Hepatic stellate cell (primary cell): Measurements from ENCODE around the gene KLHL29.

Experiments used
- DNase-seq: peaks from one replicate; pipeline ENCODE4 v3.0.0; 2011; ENCODE audit warnings: low spot score

Gene KLHL29

DNA sequence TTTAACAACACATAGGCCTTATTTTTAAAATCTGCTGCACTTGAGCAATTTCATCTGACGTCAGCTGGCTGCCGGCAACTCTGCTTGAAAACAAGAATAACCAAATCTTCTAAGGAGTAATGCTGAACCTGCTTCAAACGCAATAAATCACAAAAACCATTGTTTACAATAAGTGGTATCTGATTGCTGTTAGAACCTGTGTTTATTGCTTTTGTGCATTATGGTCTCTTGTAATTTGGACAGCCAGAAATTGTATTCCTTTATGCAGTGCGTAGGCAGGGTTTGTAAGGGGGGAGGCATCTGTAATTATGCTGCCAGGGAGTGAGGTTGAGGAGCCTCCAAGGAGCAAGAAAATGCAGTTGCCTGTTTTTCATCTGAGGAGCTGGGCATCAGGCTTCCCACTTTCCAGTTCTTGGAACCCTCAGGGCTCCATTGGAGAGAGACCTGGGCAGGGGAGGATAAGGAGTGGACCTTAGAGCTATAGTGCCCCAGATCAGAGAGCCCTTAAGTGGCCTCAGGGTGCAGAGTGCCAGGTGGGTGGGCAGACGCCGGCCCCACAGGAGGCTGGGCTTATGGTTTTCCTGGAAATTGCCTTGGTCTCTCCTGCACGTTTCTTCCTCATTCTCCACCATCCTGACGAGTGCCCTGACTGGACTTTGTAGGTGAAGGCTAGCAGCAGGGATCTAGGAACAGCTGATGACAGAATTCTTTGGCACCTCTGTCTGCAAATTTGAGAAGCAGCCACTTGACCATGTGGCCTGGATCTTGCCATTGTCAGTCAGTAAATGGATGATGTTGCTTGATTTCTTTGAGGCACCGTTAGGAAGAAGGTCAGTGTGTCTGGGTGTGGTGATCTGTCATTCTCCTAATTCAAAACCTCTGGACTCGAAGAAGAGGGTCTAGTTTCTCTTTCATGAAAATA, 129.2 kb downstream of the KLHL29 start:
- DNase-seq = no peak

- no peak for DNase-seq
Measured at GRCh38 chr2:23516520-23517256, 131.7 kb downstream of the KLHL29 start.

GRCh38 chr2:23518481-23519333, 133.7 kb downstream of the KLHL29 start:
- no peak for DNase-seq

DNA sequence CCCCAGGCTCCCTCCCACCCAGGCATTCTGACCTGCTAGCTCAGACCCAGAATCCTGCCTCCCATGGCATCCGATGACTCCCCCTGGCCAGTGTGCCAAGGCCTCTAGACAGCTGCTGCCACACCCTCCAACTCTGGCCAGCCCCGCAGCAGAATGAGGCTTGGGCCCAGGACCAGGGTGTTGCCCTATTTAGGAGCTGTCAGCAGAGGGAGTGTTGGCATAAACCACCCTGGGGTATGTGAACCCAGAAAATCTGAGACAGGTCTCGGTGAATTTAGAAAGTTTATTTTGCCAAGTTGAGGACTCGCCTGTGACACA, 134.3 kb downstream of the KLHL29 start:
- no peak for DNase-seq

DNA sequence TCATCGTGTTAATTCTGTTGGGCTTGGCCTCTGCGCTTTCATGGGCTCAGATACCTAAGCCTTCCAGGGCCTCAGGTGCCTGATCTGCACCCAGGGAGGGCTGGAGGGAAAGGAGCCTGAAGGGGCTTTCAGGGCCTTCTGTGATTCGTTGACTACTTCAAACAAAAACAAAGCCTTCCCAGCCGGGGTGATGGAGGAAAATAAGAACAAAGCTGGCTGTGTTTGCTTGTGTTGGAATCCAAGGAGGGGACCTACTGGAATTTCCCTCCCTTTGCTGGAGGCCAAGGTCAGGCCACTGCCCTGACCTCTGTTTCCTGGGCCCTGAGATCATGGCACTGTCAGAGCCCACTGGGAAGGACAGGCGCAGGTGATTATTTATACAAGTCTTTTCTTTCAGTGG, 135.3 kb downstream of the KLHL29 start:
- DNase-seq = no peak

DNA sequence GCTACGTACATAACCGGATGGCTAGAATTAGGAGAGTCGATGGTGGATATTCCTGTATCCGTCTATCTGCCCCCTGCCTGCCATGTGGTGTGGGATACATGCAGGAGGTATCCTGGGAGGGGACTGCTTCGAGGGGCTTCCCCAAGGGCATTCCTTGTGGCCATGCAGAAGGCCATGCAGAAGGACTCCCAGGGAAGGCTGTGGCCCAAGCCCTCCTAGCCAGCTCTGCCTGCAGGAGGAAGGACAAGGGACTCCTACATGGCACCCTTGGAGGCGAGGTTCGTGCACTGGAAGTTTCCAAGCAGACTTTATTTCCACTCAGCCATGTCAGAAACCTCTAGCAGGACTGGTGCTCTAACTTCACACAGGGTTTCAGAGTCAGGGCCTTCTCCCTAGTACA, 136.1 kb downstream of the KLHL29 start:
- DNase-seq = no peak

- no peak for DNase-seq
Measured at GRCh38 chr2:23522726-23523372, 137.9 kb downstream of the KLHL29 start.

DNA sequence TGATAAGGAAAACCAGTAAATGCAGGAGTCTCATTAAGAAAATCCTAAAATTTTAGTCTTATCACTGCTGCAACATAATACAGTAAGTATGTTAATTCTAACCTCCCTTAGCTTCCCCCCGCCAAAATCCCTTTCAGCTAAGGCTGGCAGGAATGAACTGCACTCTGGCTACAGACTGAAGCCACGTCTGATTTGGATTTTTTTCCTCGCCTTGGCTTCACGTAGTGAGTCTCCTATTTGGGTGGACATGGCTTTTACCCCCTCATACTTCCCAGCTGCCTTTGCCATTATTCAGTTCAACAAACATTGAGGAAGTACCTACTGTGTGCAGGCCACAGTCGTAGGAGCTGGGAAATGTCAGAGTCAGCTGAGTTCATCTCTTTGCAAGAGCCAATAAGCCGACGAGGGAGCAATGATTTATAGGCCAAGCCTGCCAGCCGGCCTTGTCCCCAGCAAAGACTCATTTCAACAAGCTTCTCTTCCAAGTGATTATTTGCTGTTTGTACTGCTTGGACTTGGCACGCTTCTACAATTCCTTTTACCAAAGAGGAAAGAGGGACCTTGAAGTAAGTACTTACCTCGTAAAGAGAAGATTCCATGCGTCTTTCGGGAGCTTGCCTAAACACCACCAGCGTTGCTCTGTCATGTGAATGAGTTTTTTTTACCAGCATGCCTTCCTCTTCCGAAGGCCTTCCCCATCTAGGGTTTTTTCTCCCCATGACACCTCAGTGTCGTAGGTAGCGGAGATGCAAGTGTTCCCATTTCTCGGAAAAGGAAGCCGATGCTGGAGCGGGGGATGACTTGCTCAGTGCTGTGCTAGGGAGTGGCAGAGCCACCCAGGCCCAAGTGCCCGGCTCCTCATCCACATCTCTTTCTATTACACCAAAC, 138.6 kb downstream of the KLHL29 start:
- no peak for DNase-seq

DNA sequence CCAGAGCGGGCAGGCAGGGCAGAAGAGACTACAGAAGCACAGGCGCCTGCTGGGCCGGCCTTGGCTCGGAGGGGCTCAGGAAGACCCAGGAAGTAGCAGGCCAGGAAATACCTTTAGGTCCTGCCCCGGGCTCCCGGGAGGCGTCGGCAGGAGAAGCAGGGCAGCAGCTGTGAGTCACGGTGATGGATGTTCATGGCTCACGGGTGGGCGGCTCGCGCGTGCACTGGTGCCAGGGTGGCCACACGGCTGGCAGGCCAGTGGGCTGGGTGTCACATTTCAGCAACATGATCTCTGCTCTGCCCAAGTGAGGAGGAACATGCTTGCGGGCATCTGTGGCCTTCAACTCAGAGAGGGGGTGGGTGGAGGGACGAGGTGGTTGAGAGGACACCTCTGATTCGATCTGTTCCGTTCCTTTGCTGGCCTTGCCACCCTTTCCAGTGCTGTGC, 139.3 kb downstream of the KLHL29 start:
- no peak for DNase-seq

- DNase-seq = no peak
Measured at GRCh38 chr2:23525137-23525765, 140.3 kb downstream of the KLHL29 start.

GRCh38 chr2:23526114-23526513, 141.1 kb downstream of the KLHL29 start:
- no peak for DNase-seq

- no peak for DNase-seq
Measured at GRCh38 chr2:23526835-23527790, 142.1 kb downstream of the KLHL29 start.

DNA sequence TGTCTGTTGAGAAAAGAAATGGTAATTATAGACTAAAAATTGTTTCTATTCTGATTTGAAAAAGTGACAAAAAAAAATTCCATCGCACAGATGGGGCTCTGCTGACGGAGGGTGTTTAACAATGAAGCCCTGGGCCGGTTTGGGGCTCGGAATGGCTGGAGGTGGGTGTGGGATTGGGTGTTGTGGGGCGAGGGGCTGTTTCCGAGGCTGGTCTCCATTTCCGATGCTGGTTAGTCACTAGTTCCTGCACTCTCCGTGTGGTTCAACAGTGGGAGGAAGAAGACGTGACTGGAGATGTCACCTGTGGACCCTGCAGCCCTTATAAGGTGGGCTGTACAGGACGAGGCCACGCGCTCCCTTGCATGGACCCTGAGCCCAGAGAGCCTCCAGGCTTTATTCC, 143.2 kb downstream of the KLHL29 start:
- no peak for DNase-seq

DNA sequence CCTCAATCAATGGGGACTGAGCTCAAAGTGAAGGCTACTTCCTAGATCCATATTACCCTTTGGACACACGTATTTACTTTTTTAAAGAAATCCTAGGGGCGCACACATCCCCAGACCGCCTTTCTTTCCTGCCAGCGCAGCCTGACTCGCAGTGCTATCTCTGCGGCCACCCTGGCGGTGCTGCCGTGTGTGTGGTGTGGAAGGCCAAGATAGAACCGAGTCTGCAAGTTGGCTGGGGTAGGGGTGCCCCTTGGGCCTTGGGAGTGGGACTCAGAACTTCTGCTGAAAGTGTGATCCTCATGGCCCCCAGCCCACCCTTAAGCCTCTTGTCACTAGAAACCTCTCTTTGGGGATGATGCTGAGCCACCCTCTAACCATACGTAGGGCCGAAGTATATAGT, 143.7 kb downstream of the KLHL29 start:
- no peak for DNase-seq

DNA sequence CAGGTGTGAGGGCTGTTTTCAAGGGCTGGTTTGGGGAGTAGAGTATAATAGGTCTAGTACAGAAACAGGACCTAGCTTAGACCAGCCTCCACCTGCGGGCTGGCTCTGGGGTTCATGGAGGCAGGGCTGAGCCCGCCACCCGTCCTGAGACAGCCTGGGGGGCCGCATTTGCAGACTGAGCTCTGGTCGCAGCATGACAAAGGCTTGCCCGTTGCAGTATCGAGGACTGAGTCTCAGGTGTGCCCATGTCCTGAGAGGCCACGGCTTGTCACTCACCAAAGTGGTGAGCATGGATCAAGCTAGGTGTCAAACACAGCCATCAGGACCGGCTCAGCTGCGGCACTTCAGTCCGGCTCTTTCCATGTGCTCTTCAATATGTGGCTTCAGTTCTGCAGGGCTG, 144.7 kb downstream of the KLHL29 start:
- DNase-seq = no peak

DNA sequence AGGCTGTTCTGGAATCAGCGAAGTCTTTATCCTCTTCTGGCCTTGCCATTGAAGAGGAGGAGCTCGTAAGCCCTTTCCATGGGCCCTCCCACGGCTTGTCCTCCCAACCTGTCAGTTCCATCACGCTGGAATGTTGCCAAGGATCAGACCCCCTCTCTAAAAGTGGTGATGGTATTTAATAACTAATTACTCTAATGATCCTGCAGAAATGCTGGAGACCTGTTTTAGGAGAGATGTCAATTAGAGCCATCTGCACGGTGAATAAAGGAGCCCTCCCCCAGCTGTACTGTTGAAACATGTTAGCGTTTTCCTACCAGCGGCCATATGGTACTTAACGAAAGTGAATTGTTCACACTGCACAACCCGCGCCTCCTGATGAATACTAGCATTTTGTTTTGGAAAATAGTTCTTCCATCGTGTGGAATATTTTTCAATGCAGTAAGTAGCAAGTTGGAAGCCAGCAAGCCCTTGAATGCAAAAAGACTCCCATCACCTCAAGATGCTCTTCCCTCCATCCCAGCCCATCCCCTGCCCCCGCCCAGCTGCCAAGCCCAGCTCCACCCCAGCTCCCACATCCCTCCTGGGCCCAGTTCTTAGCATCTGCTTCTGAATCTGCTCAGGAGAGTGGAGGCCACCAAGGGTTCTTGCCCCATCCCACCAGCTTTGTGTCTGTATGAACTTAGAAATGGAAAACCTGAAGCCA, 145.4 kb downstream of the KLHL29 start:
- DNase-seq = no peak

DNA sequence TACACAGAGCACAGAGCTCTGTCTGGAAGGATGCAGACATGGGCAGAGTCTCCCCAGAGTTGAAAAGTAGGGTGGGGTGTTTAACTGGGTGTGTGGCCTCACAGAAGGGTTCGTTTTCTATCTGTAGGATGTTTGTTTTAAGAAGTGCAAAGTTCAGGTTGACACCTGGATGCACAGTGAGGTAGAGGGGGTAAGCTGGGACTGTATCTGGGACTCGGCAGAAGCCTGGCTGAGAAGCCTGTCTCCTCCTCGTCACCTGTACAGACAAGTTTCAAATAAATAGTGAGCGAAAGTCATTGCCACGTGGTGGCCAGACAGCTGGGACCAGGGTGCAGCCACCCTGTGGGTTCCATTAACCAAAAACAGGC, 145.9 kb downstream of the KLHL29 start:
- DNase-seq = no peak

DNA sequence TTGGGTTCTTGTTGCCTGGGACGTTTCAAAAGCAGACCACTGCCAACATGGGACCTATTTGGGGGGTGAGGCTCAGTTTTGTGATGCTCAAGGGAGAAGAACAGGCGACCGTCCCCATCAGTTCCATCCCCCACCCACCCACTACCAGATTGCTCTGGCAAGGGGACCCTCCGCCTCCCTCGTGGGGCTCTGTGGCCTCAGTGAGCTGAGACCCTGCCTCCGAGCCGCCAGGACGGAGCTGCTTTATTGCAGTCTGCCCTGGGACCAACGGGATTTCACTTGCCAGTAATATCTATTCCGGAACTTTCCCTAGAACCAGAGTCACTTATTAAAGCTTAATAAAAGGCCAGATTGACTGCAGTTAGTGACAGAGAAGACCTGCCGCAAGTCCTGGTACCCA, 146.3 kb downstream of the KLHL29 start:
- no peak for DNase-seq

GRCh38 chr2:23531881-23532280, 146.9 kb downstream of the KLHL29 start:
- DNase-seq = no peak
